H1 (cell line): Measurements from ENCODE around the gene CYBA.

Experiments used
- BRCA1 ChIP-seq: IDR thresholded peaks from 2 replicates; pipeline ENCODE4 v1.6.1; 2012; ENCODE audit warnings: low read depth, low read length, improper control_type of control experiment
- EP300 ChIP-seq, 2 experiments: IDR thresholded peaks; 1 replicate in 1 of 2; 2 replicates in 1 of 2; pipeline ENCODE4 v1.6.1; 2011 to 2012; ENCODE audit warnings: low read depth in 2 of 2, low read length in 2 of 2, mild to moderate bottlenecking in 2 of 2, borderline replicate concordance in 1 of 2, inconsistent platforms in 1 of 2, moderate library complexity in 1 of 2
- GABPA ChIP-seq: IDR thresholded peaks from 2 replicates; pipeline ENCODE4 v1.6.1; 2011; ENCODE audit warnings: mild to moderate bottlenecking, low read length, moderate library complexity, borderline replicate concordance; ENCODE audit not compliant: insufficient read depth
- TF ChIP-seq, protein P1 (sequence below), 3 experiments: IDR thresholded peaks; 1 replicate in 2 of 3; 2 replicates in 1 of 3; pipeline versions ENCODE4 v1.5.1 to v1.6.1; 2011; ENCODE audit warnings: low read length in 3 of 3, mild to moderate bottlenecking in 3 of 3, inconsistent platforms in 2 of 3, low read depth in 1 of 3, moderate library complexity in 1 of 3; ENCODE audit not compliant: insufficient read depth in 1 of 3; ENCODE audit errors: control extremely low read depth in 1 of 3

DNA sequence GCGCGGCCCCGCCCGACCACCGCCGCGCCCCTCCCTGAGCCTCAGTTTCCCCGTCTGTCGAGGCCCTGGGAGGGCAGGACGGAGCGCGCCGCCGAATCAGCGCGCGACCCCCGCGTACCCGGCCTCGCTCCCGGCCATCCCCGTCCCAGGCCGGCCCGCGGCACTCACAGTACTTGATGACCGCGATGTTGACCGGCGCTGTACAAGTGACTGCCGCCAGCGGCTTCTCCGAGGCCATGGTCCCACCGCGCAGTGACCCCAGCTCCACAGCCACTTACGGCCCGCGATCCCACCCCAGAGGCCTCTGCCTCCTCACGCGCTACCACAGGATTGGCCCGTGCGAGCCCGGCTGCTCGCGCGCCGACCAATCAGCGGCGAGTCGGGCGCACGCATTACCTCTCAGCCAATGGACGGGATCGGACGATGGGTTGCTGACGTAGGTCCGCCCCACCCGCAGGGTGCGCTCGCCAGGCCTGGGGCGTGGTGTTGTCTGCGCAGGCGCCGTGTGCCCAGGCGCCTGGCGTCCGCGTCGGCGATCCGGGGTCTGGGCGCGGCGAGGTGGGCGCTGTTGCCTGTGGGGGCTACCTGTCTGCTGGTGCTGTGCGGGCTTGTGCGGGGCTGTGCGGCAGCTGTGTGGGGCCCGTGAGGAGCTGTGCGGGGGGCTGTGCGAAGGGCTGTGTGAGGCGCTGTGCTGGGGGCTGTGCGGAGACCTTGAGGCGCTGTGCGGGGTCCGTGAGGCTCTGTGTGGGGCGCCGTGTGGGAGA lies 12.2 kb upstream of the CYBA start, which contains the start of gene MVD:
- TF ChIP-seq GABPA (no peak; the same call in 1 of the 2 replicates), EP300 (IDR thresholded peaks at IDR 0.05; ENCODE audit: borderline replicate concordance in 1 of 2, low read depth in 2 of 2, low read length in 2 of 2) (0 out of 3 replicates have a peak, but pooled peaks of 1 of the 2 experiments have one; percentile 13), BRCA1 (no peak)
- TF ChIP-seq, protein P1, sequence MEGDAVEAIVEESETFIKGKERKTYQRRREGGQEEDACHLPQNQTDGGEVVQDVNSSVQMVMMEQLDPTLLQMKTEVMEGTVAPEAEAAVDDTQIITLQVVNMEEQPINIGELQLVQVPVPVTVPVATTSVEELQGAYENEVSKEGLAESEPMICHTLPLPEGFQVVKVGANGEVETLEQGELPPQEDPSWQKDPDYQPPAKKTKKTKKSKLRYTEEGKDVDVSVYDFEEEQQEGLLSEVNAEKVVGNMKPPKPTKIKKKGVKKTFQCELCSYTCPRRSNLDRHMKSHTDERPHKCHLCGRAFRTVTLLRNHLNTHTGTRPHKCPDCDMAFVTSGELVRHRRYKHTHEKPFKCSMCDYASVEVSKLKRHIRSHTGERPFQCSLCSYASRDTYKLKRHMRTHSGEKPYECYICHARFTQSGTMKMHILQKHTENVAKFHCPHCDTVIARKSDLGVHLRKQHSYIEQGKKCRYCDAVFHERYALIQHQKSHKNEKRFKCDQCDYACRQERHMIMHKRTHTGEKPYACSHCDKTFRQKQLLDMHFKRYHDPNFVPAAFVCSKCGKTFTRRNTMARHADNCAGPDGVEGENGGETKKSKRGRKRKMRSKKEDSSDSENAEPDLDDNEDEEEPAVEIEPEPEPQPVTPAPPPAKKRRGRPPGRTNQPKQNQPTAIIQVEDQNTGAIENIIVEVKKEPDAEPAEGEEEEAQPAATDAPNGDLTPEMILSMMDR (IDR thresholded peaks at IDR 0.05; ENCODE audit: control extremely low read depth in 1 of 3, insufficient read depth in 1 of 3, low read depth in 1 of 3, low read length in 3 of 3) = no peak
